Fibroblast of the aortic adventitia (primary cell): ENCODE data around the gene TBCB. TPM values are rescaled to one million over a fixed set of nuclear protein-coding genes. Genes with fewer than 3 reads are reported as not detected.
A peak's percentile ranks its signal among the peaks of the same experiment; 100 is the strongest.
"Not testable (repeated sequence)": the region's sequence is repeated elsewhere in the genome, so short reads cannot be mapped to it uniquely, and the experiment has no call there.

Experiments used
- DNase-seq: peaks from one replicate; pipeline ENCODE4 v3.0.0-alpha.2; 2010; ENCODE audit warnings: low read depth
- H3K4me3 ChIP-seq: 2 replicates; pipeline ENCODE4 v1.5.1; 2011; ENCODE audit warnings: low read depth, mild to moderate bottlenecking, control low read depth, low read length, moderate library complexity
- CTCF ChIP-seq: IDR thresholded peaks from 2 replicates; pipeline ENCODE4 v1.5.1; 2011; ENCODE audit warnings: mild to moderate bottlenecking, low read length, control low read depth, inconsistent platforms; ENCODE audit not compliant: insufficient read depth
- total RNA-seq: library from RNA; depleted of rRNA; stranded (reverse); fragments of >200 nt; gene quantifications from 2 replicates; pipeline ENCODE4 v1.2.3, GENCODE V29; 2012; ENCODE audit warnings: low replicate concordance

The TBCB gene
- total RNA-seq: 83.6 and 164 TPM in 2 replicates

GRCh38 chr19:36115453-36116343, at the start of gene TBCB:
Gene TBCB (plus strand): TSS chr19:36115468. CDS start chr19:36115561, 93 bp downstream.
- DNase-seq: peak; percentile 29
- H3K4me3 ChIP-seq: peak within 1 kb of the TSS; percentile 82
- no peak for TF ChIP-seq CTCF

- no peak for DNase-seq
- no peak for TF ChIP-seq CTCF
Measured at GRCh38 chr19:36067681-36068080, 47.6 kb upstream of the TBCB start.

GRCh38 chr19:36068810-36069499, 46.3 kb upstream of the TBCB start:
- not testable (repeated sequence) for DNase-seq, H3K4me3 ChIP-seq

More at GRCh38 chr19:36067681-36068080, 47.6 kb upstream of the TBCB start:
- H3K4me3 ChIP-seq: no peak overlapping the region

GRCh38 chr19:36072081-36072480, 43.2 kb upstream of the TBCB start:
- H3K4me3 ChIP-seq: no peak overlapping the region
- no peak for DNase-seq
- no peak for TF ChIP-seq CTCF

GRCh38 chr19:36073121-36073876, 42.0 kb upstream of the TBCB start:
- DNase-seq: no peak
- no peak overlapping the region for H3K4me3 ChIP-seq
- TF ChIP-seq CTCF: no peak

- no peak for TF ChIP-seq CTCF
- H3K4me3 ChIP-seq: no peak overlapping the region
- DNase-seq: no peak
Measured at GRCh38 chr19:36079389-36079945, 35.8 kb upstream of the TBCB start.

- no peak overlapping the region for H3K4me3 ChIP-seq
- DNase-seq: peak; percentile 9
- TF ChIP-seq CTCF: no peak
Measured at GRCh38 chr19:36081385-36081784, 33.9 kb upstream of the TBCB start.
